Liver (tissue), 9 donors: Measurements from ENCODE around the gene HOXA7. TPM values are rescaled to one million over a fixed set of nuclear protein-coding genes. Genes with fewer than 3 reads are reported as not detected.

Source experiments
- DNase-seq: peaks from one replicate; pipeline ENCODE4 v3.0.0-alpha.2; 2017; ENCODE audit warnings: low spot score
- H3K27ac ChIP-seq, 2 donors: one replicate each; pipeline ENCODE4 v1.7.0; 2013; ENCODE audit warnings: inconsistent platforms in 2 of 2, low read length in 2 of 2, control low read depth in 1 of 2, low read depth in 1 of 2, mild to moderate bottlenecking in 1 of 2
- H3K27me3 ChIP-seq, 4 donors: one replicate each; pipeline versions ENCODE4 v1.6.1 to v1.7.0; 2013; ENCODE audit warnings: low read length in 3 of 4, inconsistent platforms in 1 of 4, mild to moderate bottlenecking in 1 of 4, moderate library complexity in 1 of 4; ENCODE audit not compliant: control insufficient read depth in 4 of 4, insufficient read depth in 4 of 4
- H3K36me3 ChIP-seq, 4 donors: one replicate each; pipeline versions ENCODE4 v1.6.1 to v1.7.0; 2013; ENCODE audit warnings: low read length in 3 of 4, mild to moderate bottlenecking in 3 of 4, low read depth in 1 of 4, moderate library complexity in 1 of 4; ENCODE audit not compliant: control insufficient read depth in 4 of 4, insufficient read depth in 3 of 4
- H3K4me1 ChIP-seq, 4 donors: one replicate each; pipeline versions ENCODE4 v1.6.1 to v1.7.0; 2013; ENCODE audit warnings: low read length in 3 of 4, mild to moderate bottlenecking in 3 of 4, moderate library complexity in 1 of 4; ENCODE audit not compliant: control insufficient read depth in 4 of 4, insufficient read depth in 4 of 4
- H3K4me3 ChIP-seq, 3 donors: one replicate each; pipeline versions ENCODE4 v1.6.1 to v1.7.0; 2013; ENCODE audit warnings: low read length in 3 of 3, control low read depth in 1 of 3, low read depth in 1 of 3, mild to moderate bottlenecking in 1 of 3
- H3K9ac ChIP-seq, 2 donors: one replicate each; pipeline ENCODE4 v1.7.0; 2013; ENCODE audit warnings: low read length in 2 of 2, mild to moderate bottlenecking in 2 of 2, moderate library complexity in 2 of 2, control low read depth in 1 of 2, low read depth in 1 of 2
- H3K9me3 ChIP-seq, 4 donors: one replicate each; pipeline versions ENCODE4 v1.6.1 to v1.7.0; 2013; ENCODE audit warnings: low read length in 3 of 4; ENCODE audit not compliant: control insufficient read depth in 4 of 4
- ATF3 ChIP-seq: IDR thresholded peaks from 2 replicates; pipeline ENCODE4 v1.6.1; 2016; ENCODE audit warnings: antibody characterized with exemption
- CTCF ChIP-seq: fragments of 150-350 bp; IDR thresholded peaks from 2 replicates; pipeline ENCODE4 v1.5.1; 2017; ENCODE audit warnings: improper control_type of control experiment, low read depth, low read length; ENCODE audit not compliant: missing input control
- EGR1 ChIP-seq, 2 donors: IDR thresholded peaks; 2 replicates each; pipeline ENCODE4 v1.6.1; 2016 to 2018; ENCODE audit warnings: antibody characterized with exemption in 2 of 2, low read depth in 2 of 2
- FOXA1 ChIP-seq: IDR thresholded peaks from 2 replicates; pipeline ENCODE4 v1.6.1; 2016; ENCODE audit warnings: antibody characterized with exemption
- FOXA2 ChIP-seq: IDR thresholded peaks from 2 replicates; pipeline ENCODE4 v1.6.1; 2016; ENCODE audit warnings: antibody characterized with exemption
- GABPA ChIP-seq, 2 donors: IDR thresholded peaks in 1 of 2; conservative IDR thresholded peaks in 1 of 2; 2 replicates each; pipeline ENCODE4 v1.6.1; 2016; ENCODE audit warnings: antibody characterized with exemption in 2 of 2, mild to moderate bottlenecking in 1 of 2, moderate library complexity in 1 of 2
- HNF4A ChIP-seq, 2 donors: conservative IDR thresholded peaks; 2 replicates each; pipeline ENCODE4 v1.6.1; 2016; ENCODE audit warnings: antibody characterized with exemption in 2 of 2, mild to moderate bottlenecking in 2 of 2
- HNF4G ChIP-seq: IDR thresholded peaks from 2 replicates; pipeline ENCODE4 v1.6.1; 2016; ENCODE audit warnings: antibody characterized with exemption
- JUND ChIP-seq, 2 donors: IDR thresholded peaks; 2 replicates each; pipeline ENCODE4 v1.6.1; 2016; ENCODE audit warnings: antibody characterized with exemption in 2 of 2
- NR2F2 ChIP-seq: IDR thresholded peaks from 2 replicates; pipeline ENCODE4 v1.6.1; 2016; ENCODE audit warnings: antibody characterized with exemption
- RAD21 ChIP-seq, 2 donors: IDR thresholded peaks; 2 replicates each; pipeline ENCODE4 v1.6.1; 2016; ENCODE audit warnings: antibody characterized with exemption in 2 of 2, mild to moderate bottlenecking in 2 of 2
- REST ChIP-seq: IDR thresholded peaks from 2 replicates; pipeline ENCODE4 v1.6.1; 2016; ENCODE audit warnings: antibody characterized with exemption, mild to moderate bottlenecking
- RXRA ChIP-seq, 2 donors: IDR thresholded peaks; 2 replicates each; pipeline ENCODE4 v1.6.1; 2017 to 2018; ENCODE audit warnings: antibody characterized with exemption in 2 of 2, mild to moderate bottlenecking in 1 of 2
- SP1 ChIP-seq: IDR thresholded peaks from 2 replicates; pipeline ENCODE4 v1.6.1; 2018; ENCODE audit warnings: antibody characterized with exemption, mild to moderate bottlenecking
- TAF1 ChIP-seq: conservative IDR thresholded peaks from 2 replicates; pipeline ENCODE4 v1.6.1; 2016; ENCODE audit warnings: antibody characterized with exemption, mild to moderate bottlenecking
- YY1 ChIP-seq: IDR thresholded peaks from 2 replicates; pipeline ENCODE4 v1.6.1; 2016; ENCODE audit warnings: antibody characterized with exemption, mild to moderate bottlenecking
- ZBTB33 ChIP-seq: IDR thresholded peaks from 2 replicates; pipeline ENCODE4 v1.6.1; 2016; ENCODE audit warnings: antibody characterized with exemption
- WGBS: extraction: QIAGEN DNeasy Blood & Tissue Kit; methylation state at CpG from one replicate; pipeline ENCODE4 v1.1.7; 2013; 5-methylcytosine and 5-hydroxymethylcytosine counted together
- polyA plus RNA-seq, 2 donors: library from polyadenylated mRNA; stranded (reverse) in 1 of 2; unstranded in 1 of 2; fragments of 200-250 nt in 1 of 2; fragments of >200 nt in 1 of 2; fragmentation: Nextera tagmentation in 1 of 2; extraction: Ambion mirVana in 1 of 2; gene quantifications; one replicate each; pipeline versions ENCODE4 v1.2.1 to v1.2.3, GENCODE V29; 2013 to 2015
- total RNA-seq, 2 donors: library from RNA; depleted of rRNA; stranded (reverse); fragments of >200 nt; gene quantifications; one replicate each; pipeline ENCODE4 v1.2.3, GENCODE V29; 2014
- TF ChIP-seq, protein P1 (sequence below): IDR thresholded peaks from 2 replicates; pipeline ENCODE4 v1.6.1; 2016; ENCODE audit warnings: antibody characterized with exemption
- donor health status: healthy.
- donor health status: healthy.
- donor health status: healthy.
- donor health status: healthy.
- donor health status: healthy.

The HOXA7 gene
- total and polyA plus RNA-seq, 4 donors, result under 0.01 to 0.05 TPM; not detected in 2

- H3K27me3 ChIP-seq, result peaks cover 2 to 20% (median 12%) of the 10 kb centered on the region in 4 donors
- no peak for DNase-seq
- no peak for TF ChIP-seq RAD21 (IDR thresholded peaks at IDR 0.05)
- TF ChIP-seq ATF3, result no peak
- no peak for TF ChIP-seq FOXA1
- TF ChIP-seq YY1, result no peak
- TF ChIP-seq CTCF, result no peak
- no peak for TF ChIP-seq JUND (IDR thresholded peaks at IDR 0.05)
- TF ChIP-seq NR2F2, result no peak
- TF ChIP-seq HNF4A (conservative IDR thresholded peaks at IDR 0.05), result no peak
- no peak for TF ChIP-seq RXRA (IDR thresholded peaks at IDR 0.05)
- no peak for TF ChIP-seq HNF4G
- TF ChIP-seq TAF1, result no peak
- no peak for TF ChIP-seq SP1
- no peak for TF ChIP-seq ZBTB33
- no peak for TF ChIP-seq GABPA (IDR thresholded peaks at IDR 0.05 in 1 of 2, conservative IDR thresholded peaks at IDR 0.05 in 1 of 2)
- TF ChIP-seq, protein P1, sequence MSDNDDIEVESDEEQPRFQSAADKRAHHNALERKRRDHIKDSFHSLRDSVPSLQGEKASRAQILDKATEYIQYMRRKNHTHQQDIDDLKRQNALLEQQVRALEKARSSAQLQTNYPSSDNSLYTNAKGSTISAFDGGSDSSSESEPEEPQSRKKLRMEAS, result no peak
- TF ChIP-seq FOXA2, result no peak
- TF ChIP-seq REST, result no peak
- no peak for TF ChIP-seq EGR1 (IDR thresholded peaks at IDR 0.05; ENCODE audit: low read depth in 2 of 2)
- H3K9ac ChIP-seq, result no peak overlapping the region
- peaks cover 0 to 2% (median 0%) of the 10 kb centered on the region in 4 donors for H3K9me3 ChIP-seq
- whole genome bisulfite sequencing, result 24% methylated on average over 18 of the region's 18 CpGs
- H3K4me3 ChIP-seq, result no peak overlapping the region
- H3K27ac ChIP-seq, result no peak overlapping the region
- H3K36me3 ChIP-seq, result no peaks in the 10 kb centered on the region
- peaks cover 0 to 9% (median 1%) of the 10 kb centered on the region in 4 donors for H3K4me1 ChIP-seq
Measured at GRCh38 chr7:27133409-27134231, 22.9 kb downstream of the HOXA7 start.
